ENCODE results near the gene DCAF15.
A peak's percentile ranks its signal among the peaks of the same experiment; 100 is the strongest.

DNA sequence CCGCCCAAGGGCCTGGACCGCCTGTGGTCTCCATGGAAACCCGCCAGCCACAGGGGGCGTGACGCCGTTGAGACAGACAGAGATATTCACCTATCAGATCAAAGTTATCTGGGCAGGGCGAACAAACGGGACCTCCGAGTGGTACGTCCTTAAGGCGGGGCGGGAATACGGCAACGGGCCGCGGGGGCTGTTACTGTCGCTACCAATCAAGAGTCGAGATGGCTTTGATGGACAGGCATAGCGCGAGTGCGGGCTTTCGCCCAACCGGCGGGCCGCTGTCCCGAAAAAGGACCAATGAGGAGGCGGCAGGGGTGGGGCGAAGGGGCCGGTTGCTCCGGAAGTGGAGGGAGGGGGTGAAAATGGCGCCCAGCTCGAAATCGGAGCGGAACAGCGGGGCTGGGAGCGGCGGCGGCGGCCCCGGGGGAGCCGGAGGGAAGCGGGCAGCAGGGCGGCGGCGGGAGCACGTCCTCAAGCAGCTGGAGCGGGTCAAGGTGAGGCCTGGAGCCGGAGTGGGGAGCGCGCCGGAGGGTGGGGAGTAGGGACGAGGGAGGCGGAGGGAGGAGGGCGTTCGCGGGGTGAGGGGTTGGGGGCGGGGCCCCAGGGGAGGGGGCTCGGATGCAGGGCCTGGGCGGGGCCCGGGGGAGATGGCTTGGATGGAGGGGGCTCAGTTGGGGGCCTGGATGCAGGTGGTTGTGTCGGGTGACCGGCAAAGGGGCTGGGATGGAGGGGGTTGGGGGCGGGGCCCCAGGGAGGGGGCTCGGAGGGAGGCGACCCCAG, at the start of gene DCAF15:
- TF ChIP-seq TAF1 (IDR thresholded peaks at IDR 0.05; ENCODE audit: borderline replicate concordance, low read depth, low read length) (peak; percentile 92), POLR2AphosphoS5 (IDR thresholded peaks at IDR 0.05; ENCODE audit: low read depth, low read length) (0 out of 2 replicates have a peak, but pooled peaks have one; percentile 24), POLR2A (IDR thresholded peaks at IDR 0.05; ENCODE audit: low read depth, low read length) (peak; percentile 73; the same call in 1 of the 2 replicates)
